NCI-H1417 (cell line): ENCODE data around the gene CIROP.

Experiments used
- DNase-seq, 3 experiments: peaks; one replicate each; lab custom pipeline; 2025; lab: John Stamatoyannopoulos, UW

The CIROP gene

GRCh38 chr14:23104591-23105347 is at the start of gene CIROP:
Gene CIROP (minus strand): TSS chr14:23104989. CDS start chr14:23104920, 69 bp downstream.
- no peak for DNase-seq

GRCh38 chr14:23153851-23154796 is 49.3 kb upstream of the CIROP start:
- no peak for DNase-seq

DNA sequence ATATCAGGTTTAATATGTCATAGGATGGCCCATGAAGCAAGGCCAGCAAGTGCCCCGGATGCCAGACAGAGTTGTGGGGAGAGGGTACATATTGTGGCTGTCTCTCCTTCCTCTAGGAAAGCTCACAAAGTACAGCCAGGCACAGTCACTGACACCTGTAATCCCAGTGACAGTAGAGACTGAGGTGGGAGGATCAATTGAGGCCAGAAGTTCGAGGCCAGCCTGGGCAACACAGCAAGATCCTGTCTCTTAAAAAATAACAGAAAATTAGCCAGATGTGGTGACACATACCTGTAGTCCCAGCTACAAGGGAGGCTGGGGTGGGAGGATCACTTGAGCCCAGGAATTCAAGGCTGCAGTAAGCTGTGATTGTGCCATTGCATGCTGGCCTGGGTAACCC is 46.6 kb upstream of the CIROP start:
- no peak for DNase-seq

GRCh38 chr14:23149745-23150144 is 45.0 kb upstream of the CIROP start:
- DNase-seq, result no peak

- no peak for DNase-seq
These were observed 43.9 kb upstream of the CIROP start for GRCh38 chr14:23148591-23149249.

GRCh38 chr14:23147676-23148075 is 42.9 kb upstream of the CIROP start:
- DNase-seq, result no peak

DNA sequence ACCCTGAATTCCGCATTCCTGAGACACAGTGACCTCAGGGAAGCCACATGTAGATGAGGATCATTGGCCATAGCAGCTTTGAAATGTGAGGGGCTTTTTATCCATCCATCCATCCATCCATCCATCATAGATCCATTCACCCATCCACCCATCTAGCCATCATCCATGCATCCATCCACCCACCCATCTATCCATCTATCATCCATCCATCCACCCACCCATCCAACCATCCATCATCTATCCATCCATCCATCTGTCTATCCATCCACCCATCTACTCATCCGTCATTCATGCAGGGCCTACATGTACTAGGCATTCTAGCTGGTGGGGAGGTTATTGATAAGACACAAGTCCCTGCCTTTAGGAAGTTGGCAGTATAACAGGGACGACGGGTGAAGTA is 42.2 kb upstream of the CIROP start:
- DNase-seq, result no peak

GRCh38 chr14:23146351-23146910 is 41.6 kb upstream of the CIROP start:
- DNase-seq, result no peak

GRCh38 chr14:23145794-23146350 is 41.1 kb upstream of the CIROP start:
- peak in 1 of 3 experiments; percentile 7 for DNase-seq

- DNase-seq, result no peak
These were observed 39.1 kb upstream of the CIROP start for GRCh38 chr14:23143911-23144310.

DNA sequence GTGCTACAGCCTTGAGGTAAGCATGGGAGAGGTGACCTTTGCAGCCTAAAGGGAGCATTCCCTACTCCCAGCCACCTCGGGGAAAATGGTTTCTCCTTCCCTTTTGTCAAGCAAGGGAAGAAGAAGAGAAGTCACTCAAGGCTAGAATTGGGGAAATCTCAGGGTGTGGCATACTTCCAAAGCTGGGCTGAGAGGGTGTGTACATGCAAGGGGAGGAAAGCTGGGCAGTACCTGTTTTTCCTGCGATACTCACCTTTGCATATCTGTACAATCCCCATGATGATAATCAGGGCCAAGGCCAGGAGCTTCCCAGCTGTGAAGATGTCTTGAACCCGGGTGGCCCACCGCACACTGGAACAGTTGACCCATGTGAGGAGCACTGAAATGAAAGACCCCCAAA is 38.0 kb upstream of the CIROP start:
- DNase-seq, result no peak

- DNase-seq, result peak in 2 of 3 experiments; percentile 45 to 68
These were observed 37.1 kb upstream of the CIROP start for GRCh38 chr14:23141706-23142444.

- DNase-seq, result no peak
These were observed 35.6 kb upstream of the CIROP start for GRCh38 chr14:23140371-23140770.

GRCh38 chr14:23139874-23140273 is 35.1 kb upstream of the CIROP start:
- DNase-seq, result no peak

- no peak for DNase-seq
These were observed 33.2 kb upstream of the CIROP start for GRCh38 chr14:23137813-23138535.

- DNase-seq, result no peak
These were observed 32.5 kb upstream of the CIROP start for GRCh38 chr14:23137192-23137812.

DNA sequence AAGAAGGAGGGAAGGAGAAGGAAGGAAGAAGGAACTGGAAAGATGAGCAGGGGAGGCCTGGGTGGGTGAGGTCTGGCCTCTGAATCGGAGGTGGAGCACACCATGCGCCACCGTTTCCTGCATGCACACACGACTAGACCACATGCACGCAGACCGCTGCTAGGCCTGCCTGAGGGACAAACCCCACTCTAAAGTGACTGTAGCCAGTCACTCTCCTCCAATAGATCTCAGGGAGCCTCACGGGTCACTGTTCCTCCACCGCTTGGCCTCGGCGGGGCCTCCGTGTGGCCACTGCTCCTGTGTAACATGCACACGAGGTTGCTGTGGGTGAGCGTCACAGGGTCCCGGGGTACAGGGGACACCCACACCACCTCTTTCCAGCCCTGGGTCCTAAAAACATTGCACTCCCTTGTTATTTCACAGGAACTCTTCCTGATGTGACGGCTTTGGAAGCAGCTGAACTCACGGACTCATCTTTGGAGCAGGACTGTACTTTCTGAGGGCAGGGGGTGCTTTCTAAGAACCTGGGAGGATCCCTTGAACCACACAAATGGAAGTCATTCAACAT is 31.9 kb upstream of the CIROP start:
- no peak for DNase-seq

- DNase-seq, result no peak
These were observed 28.2 kb upstream of the CIROP start for GRCh38 chr14:23132970-23133369.

DNA sequence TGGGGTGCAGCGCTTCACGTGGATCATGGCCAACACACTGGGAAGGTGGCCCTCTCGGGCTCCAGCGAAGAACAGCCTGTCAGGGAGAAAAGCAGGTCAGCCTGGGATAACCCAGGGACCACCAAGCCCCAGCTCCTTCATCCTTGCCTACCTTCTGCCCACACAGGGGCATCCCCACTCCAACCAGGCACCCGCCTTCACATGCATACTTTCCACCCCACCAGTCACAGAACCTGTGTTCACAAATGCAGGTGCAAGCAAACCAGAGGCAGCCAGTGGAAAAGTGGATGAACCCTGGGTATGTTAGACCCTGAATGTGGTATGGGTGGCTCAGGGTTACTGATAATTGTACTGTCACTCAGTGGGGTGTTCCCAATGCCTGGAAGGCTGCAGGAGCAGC is 26.7 kb upstream of the CIROP start:
- no peak for DNase-seq

- DNase-seq, result no peak
These were observed 26.1 kb upstream of the CIROP start for GRCh38 chr14:23130871-23131270.
